ENCODE measurements around the gene ASMT. TPM values are rescaled to one million over a fixed set of nuclear protein-coding genes. Genes with fewer than 3 reads are reported as not detected.
A peak's percentile ranks its signal among the peaks of the same experiment; 100 is the strongest.

Gene ASMT
- polyA plus RNA-seq, 1 of the 3 experiments (the other 2 are of a cell fraction) = 0.26 TPM

DNA sequence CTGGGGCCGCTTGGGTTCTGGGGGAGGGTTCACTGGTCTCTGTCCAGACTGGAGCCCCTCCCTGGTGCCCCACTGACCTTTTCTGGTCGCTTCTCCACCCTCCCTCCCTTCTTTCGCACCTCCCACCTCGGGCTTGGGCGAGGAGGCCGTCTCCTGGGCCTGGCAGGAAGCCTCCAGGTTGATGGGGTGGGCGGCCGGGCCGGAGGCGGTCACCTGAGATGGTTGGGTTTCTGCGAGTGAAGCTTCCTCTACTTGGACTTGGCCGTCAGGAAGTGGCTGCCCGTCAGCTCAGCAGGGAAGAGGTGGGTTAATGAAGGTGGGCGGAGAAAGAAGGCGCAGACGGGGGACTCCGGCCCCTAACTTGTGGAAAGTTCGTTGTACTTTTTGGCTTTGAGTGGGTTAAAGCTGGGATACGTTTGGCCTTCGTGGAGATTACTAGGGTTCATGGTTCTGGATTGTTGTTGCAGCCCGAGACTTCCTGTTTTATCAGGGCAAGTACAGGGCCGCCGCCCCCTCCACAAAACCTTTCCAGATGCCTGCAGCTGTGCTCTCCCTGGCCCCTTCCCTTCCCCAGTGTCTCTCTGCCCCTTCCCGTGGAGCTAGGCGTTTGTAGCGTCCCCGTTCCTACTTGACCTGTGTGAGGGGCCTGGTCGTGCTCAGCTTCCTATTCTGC is 22.3 kb upstream of the ASMT start:
- Histone ChIP-seq H3K4me2 (peak overlapping the region; percentile 99), H4K20me1 (ENCODE audit: insufficient read depth) (peaks cover 40% of the 10 kb centered on the region), H3K27me3 (ENCODE audit: insufficient read depth) (no peaks in the 10 kb centered on the region), H2AFZ (ENCODE audit: low read depth) (no peak overlapping the region), H3K9me3 (no peaks in the 10 kb centered on the region), H3F3A (replicated peaks; ENCODE audit: insufficient read depth) (no peaks in the 10 kb centered on the region), H3K9ac (peak overlapping the region; percentile 88), H3K4me1 (ENCODE audit: control insufficient read depth in 1 of 2, insufficient read depth in 2 of 2, low read depth in 1 of 2, low read length in 1 of 2) (peaks cover 0 to 12% of the 10 kb centered on the region in 2 experiments; a peak in 2 of 4 replicates), H3K36me3 (replicated peaks in 1 of 2; ENCODE audit: control insufficient read depth in 1 of 2, insufficient read depth in 2 of 2, low read length in 1 of 2) (peaks cover 17 to 37% of the 10 kb centered on the region in 2 experiments), H3K4me3 (ENCODE audit: low read depth in 2 of 2, low read length in 1 of 2) (peak overlapping the region; percentile 61 to 84), H3K27ac (ENCODE audit: low read depth in 2 of 2, low read length in 1 of 2) (no peak overlapping the region; a peak in 1 of 4 replicates), H3K9me2 (no peaks in the 10 kb centered on the region), H3K79me2 (ENCODE audit: insufficient read depth) (peaks cover 54% of the 10 kb centered on the region)
- peak; percentile 44 for DNase-seq
- POLR2A ChIA-PET = no interaction called here
- CTCF ChIA-PET = no interaction called here
- 11% methylated on average over 22 of the region's 28 CpGs for WGBS (ENCODE audit: low lambda C conversion rate)
- TF ChIP-seq YY1 (IDR thresholded peaks at IDR 0.05; ENCODE audit: low read depth) = no peak
- TF ChIP-seq ELF1 (IDR thresholded peaks at IDR 0.05) = no peak
- TF ChIP-seq CTCF (IDR thresholded peaks at IDR 0.05) = no peak
- no peak for TF ChIP-seq SIN3A (IDR thresholded peaks at IDR 0.05; ENCODE audit: borderline replicate concordance, low read depth, low read length)
- TF ChIP-seq, protein P1, sequence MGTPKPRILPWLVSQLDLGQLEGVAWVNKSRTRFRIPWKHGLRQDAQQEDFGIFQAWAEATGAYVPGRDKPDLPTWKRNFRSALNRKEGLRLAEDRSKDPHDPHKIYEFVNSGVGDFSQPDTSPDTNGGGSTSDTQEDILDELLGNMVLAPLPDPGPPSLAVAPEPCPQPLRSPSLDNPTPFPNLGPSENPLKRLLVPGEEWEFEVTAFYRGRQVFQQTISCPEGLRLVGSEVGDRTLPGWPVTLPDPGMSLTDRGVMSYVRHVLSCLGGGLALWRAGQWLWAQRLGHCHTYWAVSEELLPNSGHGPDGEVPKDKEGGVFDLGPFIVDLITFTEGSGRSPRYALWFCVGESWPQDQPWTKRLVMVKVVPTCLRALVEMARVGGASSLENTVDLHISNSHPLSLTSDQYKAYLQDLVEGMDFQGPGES (IDR thresholded peaks at IDR 0.05; ENCODE audit: low read depth, low read length) = no peak
- no peak for TF ChIP-seq EZH2phosphoT487 (IDR thresholded peaks at IDR 0.05; ENCODE audit: borderline replicate concordance, low read depth)
- no peak for TF ChIP-seq FOXM1 (IDR thresholded peaks at IDR 0.05; ENCODE audit: low read depth)
- TF ChIP-seq, protein P2, sequence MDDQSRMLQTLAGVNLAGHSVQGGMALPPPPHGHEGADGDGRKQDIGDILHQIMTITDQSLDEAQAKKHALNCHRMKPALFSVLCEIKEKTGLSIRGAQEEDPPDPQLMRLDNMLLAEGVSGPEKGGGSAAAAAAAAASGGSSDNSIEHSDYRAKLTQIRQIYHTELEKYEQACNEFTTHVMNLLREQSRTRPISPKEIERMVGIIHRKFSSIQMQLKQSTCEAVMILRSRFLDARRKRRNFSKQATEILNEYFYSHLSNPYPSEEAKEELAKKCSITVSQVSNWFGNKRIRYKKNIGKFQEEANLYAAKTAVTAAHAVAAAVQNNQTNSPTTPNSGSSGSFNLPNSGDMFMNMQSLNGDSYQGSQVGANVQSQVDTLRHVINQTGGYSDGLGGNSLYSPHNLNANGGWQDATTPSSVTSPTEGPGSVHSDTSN (IDR thresholded peaks at IDR 0.05) = no peak

- peaks cover 40% of the 10 kb centered on the region for H4K20me1 ChIP-seq (ENCODE audit: insufficient read depth)
- no peak overlapping the region for H2AFZ ChIP-seq (ENCODE audit: low read depth)
- no peaks in the 10 kb centered on the region for H3F3A ChIP-seq (replicated peaks; ENCODE audit: insufficient read depth)
- CTCF ChIA-PET = no interaction called here
- peak overlapping the region; percentile 88; the same call in 1 of the 2 replicates for H3K9ac ChIP-seq
- DNase-seq = no peak
- H3K4me2 ChIP-seq = peak overlapping the region; percentile 99
- no peak overlapping the region for H3K27ac ChIP-seq (ENCODE audit: low read depth in 2 of 2, low read length in 1 of 2)
- no peaks in the 10 kb centered on the region for H3K27me3 ChIP-seq (ENCODE audit: insufficient read depth)
- POLR2A ChIA-PET = no interaction called here
- H3K4me1 ChIP-seq (ENCODE audit: control insufficient read depth in 1 of 2, insufficient read depth in 2 of 2, low read depth in 1 of 2, low read length in 1 of 2) = peaks cover 0 to 12% of the 10 kb centered on the region in 2 experiments; a peak in 2 of 4 replicates
- WGBS (ENCODE audit: low lambda C conversion rate) = 94% methylated on average over 42 of the region's 60 CpGs
- peaks cover 17 to 46% of the 10 kb centered on the region in 2 experiments for H3K36me3 ChIP-seq (replicated peaks in 1 of 2; ENCODE audit: control insufficient read depth in 1 of 2, insufficient read depth in 2 of 2, low read length in 1 of 2)
- H3K9me2 ChIP-seq = no peaks in the 10 kb centered on the region
- H3K79me2 ChIP-seq (ENCODE audit: insufficient read depth) = peaks cover 54% of the 10 kb centered on the region
- peak overlapping the region; percentile 61 to 84; a peak in 2 of 4 replicates for H3K4me3 ChIP-seq (ENCODE audit: low read depth in 2 of 2, low read length in 1 of 2)
- no peaks in the 10 kb centered on the region for H3K9me3 ChIP-seq
- TF ChIP-seq POLR2AphosphoS5 (IDR thresholded peaks at IDR 0.05; ENCODE audit: low read depth, low read length) = no peak
- no peak for TF ChIP-seq RFX5 (IDR thresholded peaks at IDR 0.05; ENCODE audit: low read length)
- TF ChIP-seq MXI1 (IDR thresholded peaks at IDR 0.05; ENCODE audit: low read depth, low read length) = no peak
- TF ChIP-seq, protein P3, sequence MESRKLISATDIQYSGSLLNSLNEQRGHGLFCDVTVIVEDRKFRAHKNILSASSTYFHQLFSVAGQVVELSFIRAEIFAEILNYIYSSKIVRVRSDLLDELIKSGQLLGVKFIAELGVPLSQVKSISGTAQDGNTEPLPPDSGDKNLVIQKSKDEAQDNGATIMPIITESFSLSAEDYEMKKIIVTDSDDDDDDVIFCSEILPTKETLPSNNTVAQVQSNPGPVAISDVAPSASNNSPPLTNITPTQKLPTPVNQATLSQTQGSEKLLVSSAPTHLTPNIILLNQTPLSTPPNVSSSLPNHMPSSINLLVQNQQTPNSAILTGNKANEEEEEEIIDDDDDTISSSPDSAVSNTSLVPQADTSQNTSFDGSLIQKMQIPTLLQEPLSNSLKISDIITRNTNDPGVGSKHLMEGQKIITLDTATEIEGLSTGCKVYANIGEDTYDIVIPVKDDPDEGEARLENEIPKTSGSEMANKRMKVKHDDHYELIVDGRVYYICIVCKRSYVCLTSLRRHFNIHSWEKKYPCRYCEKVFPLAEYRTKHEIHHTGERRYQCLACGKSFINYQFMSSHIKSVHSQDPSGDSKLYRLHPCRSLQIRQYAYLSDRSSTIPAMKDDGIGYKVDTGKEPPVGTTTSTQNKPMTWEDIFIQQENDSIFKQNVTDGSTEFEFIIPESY (IDR thresholded peaks at IDR 0.05; ENCODE audit: borderline replicate concordance, low read depth) = no peak
- TF ChIP-seq FOXM1 (IDR thresholded peaks at IDR 0.05; ENCODE audit: low read depth) = no peak
- TF ChIP-seq REST (IDR thresholded peaks at IDR 0.05; ENCODE audit: low read depth, low read length) = no peak
- no peak for TF ChIP-seq RXRA (IDR thresholded peaks at IDR 0.05; ENCODE audit: borderline replicate concordance, low read depth)
Observed at GRCh38 chrX:1593286-1594271, 21.3 kb upstream of the ASMT start.

Measured in SK-N-SH (cell line).